Lower leg skin (tissue), 4 donors: ENCODE data around the gene C2orf69. TPM values are rescaled to one million over a fixed set of nuclear protein-coding genes. Genes with fewer than 3 reads are reported as not detected.

Experiments
- DNase-seq, 2 donors: peaks; one replicate each; pipeline ENCODE4 v3.0.0-alpha.2; 2019; ENCODE audit warnings: low spot score in 2 of 2
- H3K4me3 ChIP-seq: fragments of 200-600 bp; sonication (generic); 2 replicates; pipeline ENCODE4 v1.5.1; 2017; ENCODE audit warnings: mild to moderate bottlenecking, low read depth; ENCODE audit not compliant: poor library complexity, severe bottlenecking
- CTCF ChIP-seq, 3 donors: fragments of 450-650 bp; IDR thresholded peaks; one replicate each; pipeline ENCODE4 v1.5.1; 2016; ENCODE audit warnings: antibody characterized with exemption in 3 of 3, mild to moderate bottlenecking in 3 of 3, moderate library complexity in 2 of 3
- POLR2A ChIP-seq, 2 donors: fragments of 450-650 bp; IDR thresholded peaks; one replicate each; pipeline ENCODE4 v1.6.1; 2016 to 2017; ENCODE audit warnings: antibody characterized with exemption in 2 of 2, mild to moderate bottlenecking in 1 of 2, moderate library complexity in 1 of 2
- WGBS, 2 donors: methylation state at CpG; one replicate each; pipeline ENCODE4 v1.1.5; 2018; 5-methylcytosine and 5-hydroxymethylcytosine counted together
- intact Hi-C: fragments of 100-400 bp; cut with DNase I; formaldehyde crosslinking; loops from one replicate; pipeline ENCODE4 v1.15.0; 2023; ENCODE audit warnings: low total_unique reads
- total RNA-seq, 4 donors: library from RNA; depleted of rRNA; stranded (reverse); fragments of >200 nt; gene quantifications; one replicate each; pipeline ENCODE4 v1.1.0, GENCODE V29; 2016

The C2orf69 gene
- total RNA-seq, 4 donors from 2014 or later = 12.1 to 13.7 (median 12.9) TPM

GRCh38 chr2:199973703-199974102 is 62.6 kb downstream of the C2orf69 start:
- no peak for DNase-seq
- WGBS, 2 donors = 19 to 32% methylated on average over 2 of the region's 2 CpGs
- no peak overlapping the region for H3K4me3 ChIP-seq
- TF ChIP-seq CTCF (IDR thresholded peaks at IDR 0.05) (no peak), POLR2A (IDR thresholded peaks at IDR 0.05) (no peak)
- intact Hi-C loops = no loop called here

DNA sequence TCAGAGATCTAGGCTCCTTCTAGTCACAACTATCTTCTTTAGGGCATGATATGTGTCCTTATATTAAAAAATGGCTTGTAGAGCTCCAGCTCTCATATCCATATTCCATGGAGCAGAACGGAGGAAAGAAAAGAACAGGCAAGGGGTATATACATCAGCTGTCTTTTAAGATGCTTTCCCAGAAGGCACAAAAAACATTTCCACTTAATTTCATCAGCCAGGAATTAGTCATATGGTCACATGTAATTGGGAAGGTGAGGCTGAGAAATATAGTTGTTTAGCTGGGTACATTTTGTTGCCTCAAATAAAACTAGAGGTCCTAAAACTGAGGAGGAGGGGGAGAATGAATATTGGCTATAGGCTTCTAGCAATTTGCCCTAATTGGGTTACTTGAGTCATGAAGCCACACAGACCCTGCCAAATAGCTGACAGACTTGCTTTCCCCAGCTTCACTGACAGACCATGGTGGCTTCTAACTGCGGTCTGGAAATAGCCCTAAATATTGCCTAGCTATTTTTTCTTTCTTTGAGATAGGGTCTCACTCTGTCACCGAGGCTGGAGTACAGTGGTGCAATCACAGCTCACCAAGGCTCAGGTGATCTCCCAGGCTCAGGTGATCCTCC is 64.3 kb downstream of the C2orf69 start:
- TF ChIP-seq POLR2A (IDR thresholded peaks at IDR 0.05) (no peak), CTCF (IDR thresholded peaks at IDR 0.05) (no peak)
- WGBS, 2 donors = 88 to 90% methylated on average over 3 of the region's 3 CpGs
- DNase-seq = no peak

More for the DNA sequence above, 64.3 kb downstream of the C2orf69 start:
- intact Hi-C loops = no loop called here
- H3K4me3 ChIP-seq = no peak overlapping the region

Other genes starting within 250 kb of the C2orf69 start
- gene FTCDNL1, start 60.1 kb upstream of the C2orf69 start, total RNA-seq = 1 to 10 TPM in 3 of 4 donors, not detected in 1; 1.9 to 2.9 (median 2.7) TPM
- gene TYW5, start 44.2 kb downstream of the C2orf69 start, total RNA-seq = 1 to 10 TPM; 6.3 to 8.2 (median 7.3) TPM
- gene MAIP1, start 44.3 kb downstream of the C2orf69 start, total RNA-seq = 10 to 100 TPM; 20.9 to 23.7 (median 22.3) TPM